HCT116 (cell line): ENCODE measurements around the gene TBC1D21. TPM values are rescaled to one million over a fixed set of nuclear protein-coding genes. Genes with fewer than 3 reads are reported as not detected.

Experiments
- ATAC-seq: fragments of 200-7000 bp; cut with Tn5 transposase; 2 replicates; pipeline ENCODE4 v1.9.1; 2020; ENCODE audit warnings: mild to moderate bottlenecking, moderate library complexity
- BruUV-seq: library from RNA; stranded (reverse); fragments of 400-500 nt; replicated peaks from 2 replicates; lab custom pipeline; 2021; lab: Mats Ljungman, UMichigan
- CTCF ChIA-PET: fragments of 300-600 bp; sonication (Branson Sonifier 250); formaldehyde crosslinking; loops from one replicate; lab custom pipeline; 2021; ENCODE audit warnings: antibody characterized with exemption; lab: Charles Lee
- POLR2A ChIA-PET: fragments of 300-600, 350-600 bp; sonication (Branson Sonifier 250); formaldehyde crosslinking; loops from one replicate; lab custom pipeline; 2021; ENCODE audit warnings: antibody characterized with exemption; lab: Charles Lee
- RAD21 ChIA-PET, 2 experiments: fragments of 300-600 bp; sonication (Branson Sonifier 250); formaldehyde crosslinking; loops; one replicate each; lab custom pipeline; 2023; ENCODE audit warnings: low total read pairs in 2 of 2; ENCODE audit not compliant: uncharacterized antibody in 2 of 2, unreplicated experiment in 2 of 2, low non-redundant PET in 1 of 2; lab: Charles Lee
- DNase-seq: peaks from one replicate; pipeline ENCODE4 v3.0.0-alpha.2; 2010; ENCODE audit warnings: low read depth, low spot score
- H2AFZ ChIP-seq: fragments of 200-600 bp; shearing (Covaris generic), sonication (generic); 2 replicates; pipeline ENCODE4 v1.6.1; 2017; ENCODE audit warnings: low read depth, mixed run types, mixed read lengths, antibody characterized with exemption, low read length; ENCODE audit not compliant: poor library complexity, severe bottlenecking
- H3K27ac ChIP-seq: 2 replicates; pipeline ENCODE4 v1.5.1; 2012; ENCODE audit warnings: low read depth, low read length
- H3K27me3 ChIP-seq: fragments of 200-600 bp; sonication (generic); 2 replicates; pipeline ENCODE4 v1.6.1; 2016; ENCODE audit warnings: mixed run types, low read length, mixed read lengths; ENCODE audit not compliant: insufficient read depth
- H3K36me3 ChIP-seq, 2 experiments: fragments of 200-500 bp in 1 of 2; fragments of 200-600 bp in 1 of 2; sonication (Bioruptor generic) in 1 of 2; sonication (generic) in 1 of 2; 2 replicates each; pipeline versions ENCODE4 v1.5.1 to v1.6.1; 2014 to 2016; ENCODE audit warnings: low read length in 2 of 2, inconsistent platforms in 1 of 2, mixed read lengths in 1 of 2, mixed run types in 1 of 2; ENCODE audit not compliant: insufficient read depth in 2 of 2, control insufficient read depth in 1 of 2
- H3K4me1 ChIP-seq, 2 experiments: fragments of 200-600 bp in 1 of 2; sonication (generic) in 1 of 2; 2 replicates each; pipeline versions ENCODE4 v1.5.1 to v1.6.1; 2012 to 2017; ENCODE audit warnings: low read length in 2 of 2, inconsistent platforms in 1 of 2, mild to moderate bottlenecking in 1 of 2, mixed read lengths in 1 of 2, mixed run types in 1 of 2, moderate library complexity in 1 of 2; ENCODE audit not compliant: insufficient read depth in 2 of 2, control insufficient read depth in 1 of 2
- H3K4me2 ChIP-seq: fragments of 200-600 bp; sonication (generic); 2 replicates; pipeline ENCODE4 v1.6.1; 2017; ENCODE audit warnings: mixed run types, low read length, mixed read lengths
- H3K4me3 ChIP-seq, 2 experiments: fragments of 200-600 bp in 1 of 2; sonication (generic) in 1 of 2; replicated peaks in 1 of 2; 2 replicates each; pipeline ENCODE4 v1.5.1; 2011 to 2016; ENCODE audit warnings: low read length in 2 of 2, control low read depth in 1 of 2, low read depth in 1 of 2, mild to moderate bottlenecking in 1 of 2, mixed read lengths in 1 of 2, mixed run types in 1 of 2
- H3K79me2 ChIP-seq: fragments of 200-600 bp; sonication (generic); 2 replicates; pipeline ENCODE4 v1.6.1; 2017; ENCODE audit warnings: mild to moderate bottlenecking, mixed run types, low read length, moderate library complexity, mixed read lengths; ENCODE audit not compliant: insufficient read depth
- H3K9ac ChIP-seq: fragments of 200-600 bp; sonication (generic); 2 replicates; pipeline ENCODE4 v1.6.1; 2016; ENCODE audit warnings: low read length, mixed read lengths
- H3K9me2 ChIP-seq: fragments of 200-600 bp; sonication (generic), shearing (Covaris generic); 2 replicates; pipeline ENCODE4 v1.6.1; 2017; ENCODE audit warnings: mixed run types, mild to moderate bottlenecking, moderate library complexity; ENCODE audit not compliant: insufficient read depth
- H3K9me3 ChIP-seq, 2 experiments: fragments of 200-500 bp in 1 of 2; fragments of 200-600 bp in 1 of 2; sonication (Bioruptor generic) in 1 of 2; sonication (generic) in 1 of 2; 2 replicates each; pipeline ENCODE4 v1.6.1; 2014 to 2017; ENCODE audit warnings: low read length in 2 of 2, mixed read lengths in 2 of 2, inconsistent platforms in 1 of 2, low read depth in 1 of 2, mild to moderate bottlenecking in 1 of 2, mixed run types in 1 of 2, moderate library complexity in 1 of 2; ENCODE audit not compliant: control insufficient read depth in 1 of 2, insufficient read depth in 1 of 2
- H4K20me1 ChIP-seq: fragments of 200-600 bp; sonication (generic), shearing (Covaris generic); 2 replicates; pipeline ENCODE4 v1.6.1; 2017; ENCODE audit warnings: mixed run types, mild to moderate bottlenecking, moderate library complexity; ENCODE audit not compliant: insufficient read depth
- CEBPB ChIP-seq: IDR thresholded peaks from 2 replicates; pipeline ENCODE4 v1.6.1; 2012; ENCODE audit warnings: low read depth
- CTCF ChIP-seq, 3 experiments: fragments of 200-600 bp in 1 of 3; sonication (generic) in 1 of 3; IDR thresholded peaks in 2 of 3; conservative IDR thresholded peaks in 1 of 3; 2 replicates each; pipeline ENCODE4 v1.5.1; 2012 to 2017; ENCODE audit warnings: low read depth in 2 of 3, low read length in 2 of 3, antibody characterized with exemption in 1 of 3, borderline replicate concordance in 1 of 3, control low read depth in 1 of 3, mild to moderate bottlenecking in 1 of 3, mixed read lengths in 1 of 3, mixed run types in 1 of 3, moderate library complexity in 1 of 3; ENCODE audit not compliant: insufficient read depth in 1 of 3
- EZH2 ChIP-seq: fragments of 200-600 bp; sonication (generic); IDR thresholded peaks from 2 replicates; pipeline ENCODE4 v1.6.1; 2017; ENCODE audit warnings: antibody characterized with exemption, mixed run types
- JUND ChIP-seq: IDR thresholded peaks from 2 replicates; pipeline ENCODE4 v1.6.1; 2012
- SIN3A ChIP-seq: IDR thresholded peaks from 2 replicates; pipeline ENCODE4 v1.6.1; 2012; ENCODE audit warnings: low read depth
- SRF ChIP-seq: IDR thresholded peaks from 2 replicates; pipeline ENCODE4 v1.6.1; 2012; ENCODE audit warnings: low read depth
- YY1 ChIP-seq: IDR thresholded peaks from 2 replicates; pipeline ENCODE4 v1.6.1; 2011; ENCODE audit warnings: low read length, low read depth, moderate library complexity, mild to moderate bottlenecking; ENCODE audit not compliant: insufficient replicate concordance; ENCODE audit errors: extremely low read depth
- ZBTB33 ChIP-seq: IDR thresholded peaks from 2 replicates; pipeline ENCODE4 v1.6.1; 2011; ENCODE audit warnings: mild to moderate bottlenecking, low read length, moderate library complexity; ENCODE audit not compliant: insufficient replicate concordance; ENCODE audit errors: extremely low read depth
- ZFX ChIP-seq: fragments of 450-650 bp; IDR thresholded peaks from 2 replicates; pipeline ENCODE4 v1.6.1; 2017
- ZNF274 ChIP-seq: fragments of 200-500 bp; sonication (Bioruptor generic); IDR thresholded peaks from 2 replicates; pipeline ENCODE4 v1.6.1; 2014; ENCODE audit warnings: mild to moderate bottlenecking, low read depth, low read length, inconsistent platforms
- intact Hi-C: fragments of 100-400 bp; cut with micrococcal nuclease; formaldehyde crosslinking; loops from 2 replicates; pipeline ENCODE4 v1.10.0; 2022
- total RNA-seq: library from RNA; stranded (reverse); gene quantifications from one replicate; pipeline ENCODE4 v1.2.1, GENCODE V29; 2021; ENCODE audit not compliant: unreplicated experiment
- TF ChIP-seq, protein P1 (sequence below): IDR thresholded peaks from 2 replicates; pipeline ENCODE4 v1.6.1; 2012

TBC1D21 gene
- total RNA-seq, 1 experiment from 2014 or later, result not detected

- ChIA-PET POLR2A (no interaction called here), CTCF (interaction anchor here (0.8 to 1.7 kb wide), 4 partner anchors 13 to 37 kb away, joined by 3 to 5 read pairs (median 4); partner anchors contain the start of gene TBC1D21), RAD21 (no interaction called here)
- no peak overlapping the region for H2AFZ ChIP-seq
- TF ChIP-seq SRF (no peak), ZNF274 (no peak), ZFX (no peak), JUND (no peak), SIN3A (no peak), CTCF (IDR thresholded peaks at IDR 0.05 in 2 of 3, conservative IDR thresholded peaks at IDR 0.05 in 1 of 3; ENCODE audit: borderline replicate concordance in 1 of 3, insufficient read depth in 1 of 3, low read depth in 2 of 3, low read length in 2 of 3) (no peak), CEBPB (no peak), YY1 (no peak), ZBTB33 (no peak), EZH2 (no peak)
- TF ChIP-seq, protein P1, sequence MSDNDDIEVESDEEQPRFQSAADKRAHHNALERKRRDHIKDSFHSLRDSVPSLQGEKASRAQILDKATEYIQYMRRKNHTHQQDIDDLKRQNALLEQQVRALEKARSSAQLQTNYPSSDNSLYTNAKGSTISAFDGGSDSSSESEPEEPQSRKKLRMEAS, result no peak
- H3K9me3 ChIP-seq, result no peaks in the 10 kb centered on the region
- no peak overlapping the region for H3K27ac ChIP-seq
- DNase-seq (no peak), ATAC-seq (no peak)
- no peak overlapping the region for H3K9ac ChIP-seq
- no peak overlapping the region for H3K4me3 ChIP-seq
- H4K20me1 ChIP-seq, result no peaks in the 10 kb centered on the region
- H3K4me1 ChIP-seq, result no peaks in the 10 kb centered on the region
- no peaks in the 10 kb centered on the region for H3K9me2 ChIP-seq
- no peak overlapping the region for H3K4me2 ChIP-seq
- no peaks in the 10 kb centered on the region for H3K36me3 ChIP-seq
- intact Hi-C loops, result no loop called here
- H3K79me2 ChIP-seq, result no peaks in the 10 kb centered on the region
- BruUV-seq, result no TSS peak
- H3K27me3 ChIP-seq, result no peaks in the 10 kb centered on the region
These were observed 37.3 kb downstream of the TBC1D21 start for GRCh38 chr15:73910522-73911303.
